ENCODE measurements around the gene XRN2. TPM values are rescaled to one million over a fixed set of nuclear protein-coding genes. Genes with fewer than 3 reads are reported as not detected.

The XRN2 gene
- total RNA-seq, 1 experiment from 2014 or later = 76.8 TPM

GRCh38 chr20:21435576-21435975 is 132.4 kb downstream of the XRN2 start:
- Histone ChIP-seq H3K9me3 (ENCODE audit: low read length) (no peaks in the 10 kb centered on the region), H3K27me3 (ENCODE audit: low read length) (0 out of 2 replicates have a peak, but pooled peaks cover 3% of the 10 kb centered on the region), H3K4me3 (ENCODE audit: low read length) (no peak overlapping the region), H3F3A (ENCODE audit: low read length, unreplicated experiment) (no peaks in the 10 kb centered on the region), H3K27ac (ENCODE audit: low read length) (peak overlapping the region; percentile 7; the same call in 1 of the 2 replicates), H3K4me2 (ENCODE audit: low read length) (no peak overlapping the region), H3K9me2 (replicated peaks; ENCODE audit: low read length) (0 out of 2 replicates have a peak, but pooled peaks cover 3% of the 10 kb centered on the region), H3K79me2 (ENCODE audit: low read length) (no peaks in the 10 kb centered on the region), H3K9ac (ENCODE audit: low read length) (no peak overlapping the region), H3K36me3 (ENCODE audit: low read depth, low read length) (no peaks in the 10 kb centered on the region), H4K20me1 (ENCODE audit: low read length) (no peaks in the 10 kb centered on the region), H2AFZ (ENCODE audit: low read length) (no peak overlapping the region), H3K4me1 (ENCODE audit: insufficient read depth, low read length) (peaks cover 31% of the 10 kb centered on the region)
- CTCF ChIA-PET = no interaction called here
- TF ChIP-seq, protein P1, sequence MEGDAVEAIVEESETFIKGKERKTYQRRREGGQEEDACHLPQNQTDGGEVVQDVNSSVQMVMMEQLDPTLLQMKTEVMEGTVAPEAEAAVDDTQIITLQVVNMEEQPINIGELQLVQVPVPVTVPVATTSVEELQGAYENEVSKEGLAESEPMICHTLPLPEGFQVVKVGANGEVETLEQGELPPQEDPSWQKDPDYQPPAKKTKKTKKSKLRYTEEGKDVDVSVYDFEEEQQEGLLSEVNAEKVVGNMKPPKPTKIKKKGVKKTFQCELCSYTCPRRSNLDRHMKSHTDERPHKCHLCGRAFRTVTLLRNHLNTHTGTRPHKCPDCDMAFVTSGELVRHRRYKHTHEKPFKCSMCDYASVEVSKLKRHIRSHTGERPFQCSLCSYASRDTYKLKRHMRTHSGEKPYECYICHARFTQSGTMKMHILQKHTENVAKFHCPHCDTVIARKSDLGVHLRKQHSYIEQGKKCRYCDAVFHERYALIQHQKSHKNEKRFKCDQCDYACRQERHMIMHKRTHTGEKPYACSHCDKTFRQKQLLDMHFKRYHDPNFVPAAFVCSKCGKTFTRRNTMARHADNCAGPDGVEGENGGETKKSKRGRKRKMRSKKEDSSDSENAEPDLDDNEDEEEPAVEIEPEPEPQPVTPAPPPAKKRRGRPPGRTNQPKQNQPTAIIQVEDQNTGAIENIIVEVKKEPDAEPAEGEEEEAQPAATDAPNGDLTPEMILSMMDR (conservative IDR thresholded peaks at IDR 0.05; ENCODE audit: low read depth, low read length) = no peak
- TF ChIP-seq EZH2 (IDR thresholded peaks at IDR 0.05; ENCODE audit: low read length, unreplicated experiment) (no peak), EZH2phosphoT487 (IDR thresholded peaks at IDR 0.05; ENCODE audit: borderline replicate concordance, low read length) (no peak)
- ATAC-seq = no peak
- no TSS peak for BruUV-seq (replicated peaks)
- intact Hi-C loops (cut with micrococcal nuclease) = no loop called here
- no peak for DNase-seq
- POLR2A ChIA-PET (ENCODE audit: unreplicated experiment) = no interaction called here

GRCh38 chr20:21436205-21436604 is 133.1 kb downstream of the XRN2 start:
- H3K79me2 ChIP-seq (ENCODE audit: low read length) = no peaks in the 10 kb centered on the region
- H3K4me2 ChIP-seq (ENCODE audit: low read length) = peak overlapping the region; percentile 42
- no peaks in the 10 kb centered on the region for H3K9me3 ChIP-seq (ENCODE audit: low read length)
- H3K4me3 ChIP-seq (ENCODE audit: low read length) = no peak overlapping the region
- H3K4me1 ChIP-seq (ENCODE audit: insufficient read depth, low read length) = peaks cover 31% of the 10 kb centered on the region
- no peak overlapping the region for H3K9ac ChIP-seq (ENCODE audit: low read length)
- H3K27me3 ChIP-seq (ENCODE audit: low read length) = 0 out of 2 replicates have a peak, but pooled peaks cover 3% of the 10 kb centered on the region
- peak overlapping the region; percentile 40 for H3K27ac ChIP-seq (ENCODE audit: low read length)
- no peaks in the 10 kb centered on the region for H4K20me1 ChIP-seq (ENCODE audit: low read length)
- BruUV-seq (replicated peaks) = no TSS peak
- H3F3A ChIP-seq (ENCODE audit: low read length, unreplicated experiment) = no peaks in the 10 kb centered on the region
- 0 out of 2 replicates have a peak, but pooled peaks cover 3% of the 10 kb centered on the region for H3K9me2 ChIP-seq (replicated peaks; ENCODE audit: low read length)
- CTCF ChIA-PET = no interaction called here
- intact Hi-C loops (cut with micrococcal nuclease) = no loop called here
- POLR2A ChIA-PET (ENCODE audit: unreplicated experiment) = no interaction called here
- peak; percentile 91 for DNase-seq
- no peak overlapping the region for H2AFZ ChIP-seq (ENCODE audit: low read length)
- H3K36me3 ChIP-seq (ENCODE audit: low read depth, low read length) = no peaks in the 10 kb centered on the region
- TF ChIP-seq, protein P1 (conservative IDR thresholded peaks at IDR 0.05; ENCODE audit: low read depth, low read length) = no peak
- TF ChIP-seq EZH2phosphoT487 (IDR thresholded peaks at IDR 0.05; ENCODE audit: borderline replicate concordance, low read length) (no peak), EZH2 (IDR thresholded peaks at IDR 0.05; ENCODE audit: low read length, unreplicated experiment) (no peak)
- peak; percentile 89 for ATAC-seq

GRCh38 chr20:21437248-21437647 is 134.1 kb downstream of the XRN2 start:
- CTCF ChIA-PET = no interaction called here
- H3K9me2 ChIP-seq (replicated peaks; ENCODE audit: low read length) = 0 out of 2 replicates have a peak, but pooled peaks cover 3% of the 10 kb centered on the region
- H3K9me3 ChIP-seq (ENCODE audit: low read length) = no peaks in the 10 kb centered on the region
- no peaks in the 10 kb centered on the region for H3F3A ChIP-seq (ENCODE audit: low read length, unreplicated experiment)
- no peaks in the 10 kb centered on the region for H3K36me3 ChIP-seq (ENCODE audit: low read depth, low read length)
- DNase-seq (no peak), ATAC-seq (no peak)
- 0 out of 2 replicates have a peak, but pooled peaks cover 3% of the 10 kb centered on the region for H3K27me3 ChIP-seq (ENCODE audit: low read length)
- POLR2A ChIA-PET (ENCODE audit: unreplicated experiment) = no interaction called here
- no peak overlapping the region for H3K27ac ChIP-seq (ENCODE audit: low read length)
- H3K4me1 ChIP-seq (ENCODE audit: insufficient read depth, low read length) = peaks cover 31% of the 10 kb centered on the region
- no peaks in the 10 kb centered on the region for H3K79me2 ChIP-seq (ENCODE audit: low read length)
- intact Hi-C loops (cut with micrococcal nuclease) = no loop called here
- H3K4me2 ChIP-seq (ENCODE audit: low read length) = peak overlapping the region; percentile 42; the same call in 1 of the 2 replicates
- TF ChIP-seq, protein P1 (conservative IDR thresholded peaks at IDR 0.05; ENCODE audit: low read depth, low read length) = no peak
- TF ChIP-seq EZH2 (IDR thresholded peaks at IDR 0.05; ENCODE audit: low read length, unreplicated experiment) (no peak), EZH2phosphoT487 (IDR thresholded peaks at IDR 0.05; ENCODE audit: borderline replicate concordance, low read length) (no peak)
- no TSS peak for BruUV-seq (replicated peaks)
- no peak overlapping the region for H3K9ac ChIP-seq (ENCODE audit: low read length)
- H4K20me1 ChIP-seq (ENCODE audit: low read length) = no peaks in the 10 kb centered on the region
- no peak overlapping the region for H3K4me3 ChIP-seq (ENCODE audit: low read length)
- H2AFZ ChIP-seq (ENCODE audit: low read length) = no peak overlapping the region

Data from PC-3 (cell line).